GM12872 (cell line): ENCODE results near the gene PRAME.

ENCODE experiments used
- CTCF ChIP-seq: IDR thresholded peaks from 3 replicates; pipeline ENCODE4 v1.5.1; 2011; ENCODE audit warnings: low read depth, mild to moderate bottlenecking, low read length, moderate library complexity; ENCODE audit not compliant: insufficient read depth

PRAME gene

GRCh38 chr22:22507743-22508273 lies 51.3 kb downstream of the PRAME start:
- TF ChIP-seq CTCF = no peak

GRCh38 chr22:22506736-22507135 lies 52.3 kb downstream of the PRAME start:
- no peak for TF ChIP-seq CTCF

DNA sequence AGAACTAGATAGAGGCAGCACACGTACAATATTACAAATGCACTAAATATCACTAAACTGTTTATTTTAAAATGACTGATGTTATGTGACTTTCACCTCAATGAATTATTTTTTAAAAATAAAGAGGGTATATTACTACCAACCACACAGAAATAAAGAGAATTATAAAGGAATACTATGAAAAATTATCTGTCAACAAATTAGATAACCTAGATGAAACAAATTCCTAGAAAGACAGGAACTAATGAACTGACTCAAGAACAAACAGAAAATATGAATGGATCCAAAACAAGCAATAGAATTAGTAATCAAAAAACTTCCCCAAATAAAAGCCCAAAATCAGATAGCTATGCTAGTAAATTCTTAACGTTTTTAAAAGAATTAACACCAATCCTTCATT lies 60.8 kb downstream of the PRAME start:
- no peak for TF ChIP-seq CTCF
